GM12891 (cell line): ENCODE results near the gene TRIM56.

Experiments
- PAX5 ChIP-seq: IDR thresholded peaks from 2 replicates; pipeline ENCODE4 v1.6.1; 2011; ENCODE audit warnings: low read length, moderate library complexity, mild to moderate bottlenecking; ENCODE audit not compliant: insufficient read depth, severe bottlenecking
- POLR2A ChIP-seq: IDR thresholded peaks from 2 replicates; pipeline ENCODE4 v1.6.1; 2011; ENCODE audit warnings: low read depth, low read length, control low read depth
- POLR2AphosphoS5 ChIP-seq: IDR thresholded peaks from 2 replicates; pipeline ENCODE4 v1.6.1; 2011; ENCODE audit warnings: low read depth, low read length, control low read depth
- SPI1 ChIP-seq: IDR thresholded peaks from 2 replicates; pipeline ENCODE4 v1.6.1; 2011; ENCODE audit warnings: low read depth, low read length, control low read depth
- TAF1 ChIP-seq: IDR thresholded peaks from 2 replicates; pipeline ENCODE4 v1.6.1; 2011; ENCODE audit warnings: low read depth, low read length, control low read depth

- TF ChIP-seq POLR2AphosphoS5 (no peak), POLR2A (no peak), SPI1 (no peak), TAF1 (no peak), PAX5 (no peak)
These were observed 39.2 kb downstream of the TRIM56 start for GRCh38 chr7:101124376-101125056.
